Fibroblast of lung (primary cell): ENCODE data around the gene SRSF2.

ENCODE experiments used
- CTCF ChIP-seq, 2 donors: IDR thresholded peaks in 1 of 2; conservative IDR thresholded peaks in 1 of 2; 1 replicate in 1 of 2; 2 replicates in 1 of 2; pipeline ENCODE4 v1.5.1; 2011 to 2012; ENCODE audit warnings: low read length in 2 of 2, control low read depth in 1 of 2, inconsistent platforms in 1 of 2, low read depth in 1 of 2, mild to moderate bottlenecking in 1 of 2
- EZH2 ChIP-seq: IDR thresholded peaks from 2 replicates; pipeline ENCODE4 v1.5.1; 2012; ENCODE audit warnings: low read length, control low read depth, mild to moderate bottlenecking; ENCODE audit errors: missing control alignments

DNA sequence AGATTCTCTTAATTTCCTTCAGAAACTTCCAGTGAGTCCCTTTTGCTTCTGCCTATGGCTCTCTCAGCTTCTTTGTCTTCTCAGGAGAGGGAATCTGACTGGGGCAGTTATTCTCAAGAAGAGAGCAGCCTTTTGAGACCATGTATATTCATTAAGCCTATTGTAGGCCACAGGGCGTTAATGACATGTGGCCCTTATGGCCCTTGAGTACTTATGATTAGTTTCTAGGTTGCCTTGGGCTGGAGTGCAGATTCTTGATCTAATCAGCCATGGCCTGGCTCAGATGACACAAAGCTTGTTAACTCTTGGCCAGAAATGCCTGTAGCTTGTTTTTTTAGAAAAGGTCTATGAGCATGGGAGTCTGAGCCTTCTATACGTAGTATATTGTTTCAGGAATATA lies 18.2 kb upstream of the SRSF2 start:
- TF ChIP-seq CTCF (conservative IDR thresholded peaks at IDR 0.05 in 1 of 2, IDR thresholded peaks at IDR 0.05 in 1 of 2; ENCODE audit: low read depth in 1 of 2, low read length in 2 of 2): no peak
- TF ChIP-seq EZH2: no peak
